HG03175 (cell line): ENCODE results near the gene PAX3.
"Not testable (repeated sequence)": the region's sequence is repeated elsewhere in the genome, so short reads cannot be mapped to it uniquely, and the experiment has no call there.

ENCODE experiments used
- ATAC-seq: cut with Tn5 transposase; IDR thresholded peaks from one replicate; pipeline ENCODE4 v1.9.1; 2021; ENCODE audit warnings: mild to moderate bottlenecking, moderate library complexity; ENCODE audit not compliant: unreplicated experiment

Gene PAX3

GRCh38 chr2:222155003-222155664, 143.7 kb downstream of the PAX3 start:
- not testable (repeated sequence) for ATAC-seq
